ENCODE measurements around the gene CLCN2.

- TF ChIP-seq CTCF (IDR thresholded peaks at IDR 0.05; ENCODE audit: insufficient read depth, low read length, poor library complexity, severe bottlenecking) (no peak), EZH2phosphoT487 (conservative IDR thresholded peaks at IDR 0.05; ENCODE audit: low read length) (no peak)
Observed at GRCh38 chr3:184359610-184360009, 1.8 kb downstream of the CLCN2 start.

Measured in SU-DHL-6 (cell line).